Mesodermal cell (in vitro differentiated cells): ENCODE measurements around the gene SPNS2.

ENCODE experiments used
- H3K27ac ChIP-seq: 2 replicates; pipeline ENCODE4 v1.7.0; 2013; ENCODE audit warnings: mild to moderate bottlenecking, low read depth, low read length, moderate library complexity; ENCODE audit not compliant: severe bottlenecking
- H3K36me3 ChIP-seq: 2 replicates; pipeline ENCODE4 v1.7.1; 2013; ENCODE audit warnings: mild to moderate bottlenecking, low read length, moderate library complexity; ENCODE audit not compliant: control insufficient read depth, insufficient read depth
- H3K4me1 ChIP-seq: one replicate; pipeline ENCODE4 v1.7.1; 2013; ENCODE audit warnings: mild to moderate bottlenecking, low read length; ENCODE audit not compliant: insufficient read depth, control insufficient read depth, poor library complexity, severe bottlenecking
- H3K4me3 ChIP-seq: 2 replicates; pipeline ENCODE4 v1.7.0; 2013; ENCODE audit warnings: low read length, control low read depth, mild to moderate bottlenecking; ENCODE audit not compliant: insufficient read depth, poor library complexity, severe bottlenecking; ENCODE audit errors: extremely low read depth
- H3K9me3 ChIP-seq: 2 replicates; pipeline ENCODE4 v1.7.1; 2013; ENCODE audit warnings: mild to moderate bottlenecking, low read length, moderate library complexity; ENCODE audit not compliant: control insufficient read depth
- WGBS, 2 experiments: methylation state at CpG; one replicate each; pipeline ENCODE4 v1.1.5; 2013; ENCODE audit warnings: missing lambda C conversion rate in 2 of 2; ENCODE audit not compliant: insufficient coverage in 2 of 2; 5-methylcytosine and 5-hydroxymethylcytosine counted together

Gene SPNS2

DNA sequence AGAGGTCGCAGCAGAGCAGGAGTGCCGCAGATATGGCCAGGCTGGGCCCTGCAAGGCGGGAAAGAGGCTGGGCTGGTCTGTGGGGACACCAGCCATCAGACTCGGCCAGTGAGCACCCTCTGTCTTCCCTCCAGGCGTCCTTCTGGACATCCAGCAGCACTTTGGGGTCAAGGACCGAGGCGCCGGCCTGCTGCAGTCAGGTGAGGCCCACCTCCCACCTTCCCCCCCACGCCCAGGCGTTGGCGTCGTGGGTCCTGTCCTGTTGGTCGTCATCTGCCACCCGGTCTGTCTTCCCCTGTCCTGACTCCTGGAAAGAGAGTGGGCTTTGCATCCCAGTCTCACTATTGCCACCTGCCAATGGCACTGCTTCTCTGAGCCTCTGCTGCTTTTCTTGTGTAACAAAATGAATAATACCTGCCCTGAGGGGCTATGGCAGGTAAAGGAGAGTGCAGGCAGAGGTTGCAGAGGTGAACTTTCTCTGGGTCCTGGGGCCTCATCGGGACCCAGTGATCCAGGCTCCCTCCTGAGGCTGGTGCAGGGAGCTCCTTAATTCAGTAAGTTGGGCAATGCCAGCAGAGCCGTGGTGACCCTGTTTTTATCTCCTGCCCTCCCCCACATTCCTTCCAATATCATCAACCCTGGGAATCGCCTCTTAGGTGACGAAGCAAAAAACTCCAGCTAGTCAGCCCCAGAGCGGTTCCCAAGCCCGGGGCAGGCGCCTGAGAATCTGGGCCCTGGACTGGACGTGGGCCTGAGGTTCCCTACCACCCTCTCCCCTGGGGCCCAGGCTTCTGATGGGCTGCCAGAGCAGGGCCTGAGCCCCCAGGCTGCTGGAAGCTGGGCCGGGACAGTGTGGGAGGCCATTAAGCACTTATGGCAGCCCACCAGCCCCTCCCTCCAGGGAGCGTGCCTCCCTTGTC, 14.7 kb downstream of the SPNS2 start:
- no peak overlapping the region for H3K4me3 ChIP-seq
- no peaks in the 10 kb centered on the region for H3K36me3 ChIP-seq
- 92 to 93% methylated on average over 24 of the region's 24 CpGs for WGBS, 2 experiments
- no peak overlapping the region for H3K27ac ChIP-seq
- H3K9me3 ChIP-seq: no peaks in the 10 kb centered on the region
- H3K4me1 ChIP-seq: no peaks in the 10 kb centered on the region

- H3K36me3 ChIP-seq: no peaks in the 10 kb centered on the region
- H3K4me1 ChIP-seq: no peaks in the 10 kb centered on the region
- no peak overlapping the region for H3K4me3 ChIP-seq
- 94% methylated on average over 4 to 5 of the region's 7 CpGs for WGBS, 2 experiments
- H3K27ac ChIP-seq: no peak overlapping the region
- no peaks in the 10 kb centered on the region for H3K9me3 ChIP-seq
Measured at GRCh38 chr17:4514206-4514605, 15.5 kb downstream of the SPNS2 start.

- H3K9me3 ChIP-seq: no peaks in the 10 kb centered on the region
- H3K4me3 ChIP-seq: no peak overlapping the region
- no peak overlapping the region for H3K27ac ChIP-seq
- 83 to 95% methylated on average over 6 to 8 of the region's 11 CpGs for WGBS, 2 experiments
- no peaks in the 10 kb centered on the region for H3K4me1 ChIP-seq
- H3K36me3 ChIP-seq: no peaks in the 10 kb centered on the region
Measured at GRCh38 chr17:4514779-4515178, 16.1 kb downstream of the SPNS2 start.

GRCh38 chr17:4515501-4515900, 16.8 kb downstream of the SPNS2 start:
- 93 to 97% methylated on average over 4 to 5 of the region's 5 CpGs for WGBS, 2 experiments
- H3K27ac ChIP-seq: no peak overlapping the region

DNA sequence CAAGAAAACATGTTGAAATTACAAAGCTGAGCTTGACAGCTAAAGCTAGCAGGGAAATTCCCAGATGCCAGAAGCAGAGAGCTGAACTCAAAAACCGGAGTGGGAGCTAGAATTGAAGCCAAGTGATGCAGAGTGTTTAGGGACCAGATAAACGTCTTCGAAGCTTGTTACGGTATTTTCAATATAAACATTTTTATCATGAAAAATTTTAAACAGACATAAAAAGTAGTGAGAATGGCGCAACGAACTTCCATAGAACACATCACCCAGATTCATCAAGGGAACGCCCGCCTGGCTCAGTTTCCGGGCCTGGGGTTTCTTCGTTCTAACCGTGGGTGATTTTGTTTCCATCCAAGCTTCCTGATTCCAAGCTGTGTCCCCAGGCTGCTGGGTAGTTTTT, 18.1 kb downstream of the SPNS2 start:
- H3K4me1 ChIP-seq: no peaks in the 10 kb centered on the region
- WGBS, 2 experiments: 92 to 95% methylated on average over 4 to 11 of the region's 11 CpGs
- no peaks in the 10 kb centered on the region for H3K36me3 ChIP-seq
- H3K9me3 ChIP-seq: no peaks in the 10 kb centered on the region
- no peak overlapping the region for H3K4me3 ChIP-seq
- H3K27ac ChIP-seq: no peak overlapping the region

More at GRCh38 chr17:4515501-4515900, 16.8 kb downstream of the SPNS2 start:
- no peak overlapping the region for H3K4me3 ChIP-seq
- no peaks in the 10 kb centered on the region for H3K4me1 ChIP-seq
- no peaks in the 10 kb centered on the region for H3K36me3 ChIP-seq
- H3K9me3 ChIP-seq: no peaks in the 10 kb centered on the region

GRCh38 chr17:4518901-4519300, 20.2 kb downstream of the SPNS2 start:
- Histone ChIP-seq H3K9me3 (no peaks in the 10 kb centered on the region), H3K36me3 (no peaks in the 10 kb centered on the region), H3K27ac (no peak overlapping the region), H3K4me1 (no peaks in the 10 kb centered on the region), H3K4me3 (no peak overlapping the region)
- 96 to 97% methylated on average over 6 to 7 of the region's 10 CpGs for WGBS, 2 experiments

GRCh38 chr17:4519361-4519788, 20.7 kb downstream of the SPNS2 start:
- 71% methylated on average over 8 to 13 of the region's 14 CpGs for whole genome bisulfite sequencing, 2 experiments
- Histone ChIP-seq H3K4me3 (no peak overlapping the region), H3K9me3 (no peaks in the 10 kb centered on the region), H3K4me1 (no peaks in the 10 kb centered on the region), H3K27ac (no peak overlapping the region), H3K36me3 (no peaks in the 10 kb centered on the region)

GRCh38 chr17:4520060-4520893, 21.6 kb downstream of the SPNS2 start:
- no peaks in the 10 kb centered on the region for H3K9me3 ChIP-seq
- WGBS, 2 experiments: 88 to 94% methylated on average over 11 to 18 of the region's 19 CpGs

DNA sequence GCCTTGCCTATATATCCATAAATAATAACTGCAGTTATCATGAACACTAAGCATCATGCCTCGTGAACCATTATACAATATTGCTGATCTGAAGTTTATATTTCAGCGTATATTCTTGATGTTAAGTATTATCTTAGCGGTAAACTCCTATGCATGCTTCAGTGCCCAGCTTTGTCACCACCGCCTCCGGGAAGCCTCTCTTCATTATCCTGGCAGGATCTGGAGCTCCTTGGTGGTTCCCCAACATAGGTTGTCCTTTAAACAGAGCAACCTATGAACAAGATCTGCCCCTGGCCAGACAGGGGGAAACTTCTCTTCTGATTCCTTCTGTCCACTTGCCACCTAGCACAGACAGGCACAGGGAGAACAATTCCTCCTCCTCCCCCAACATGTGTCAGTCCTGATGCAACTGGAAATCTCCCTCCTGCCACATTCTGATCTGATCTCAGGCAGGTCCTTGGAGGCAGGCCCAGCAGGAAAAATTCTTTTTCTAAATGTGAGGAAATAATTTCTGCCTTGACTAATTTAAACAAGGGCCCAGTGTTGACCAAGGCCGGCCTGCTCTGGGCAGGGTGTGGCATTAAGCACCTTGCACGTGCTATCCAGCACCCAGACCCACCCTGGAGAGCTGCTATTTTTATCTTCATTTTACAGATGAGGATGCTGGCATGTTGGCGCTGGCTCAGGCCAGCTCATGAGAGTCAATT, 22.4 kb downstream of the SPNS2 start:
- Histone ChIP-seq H3K4me1 (no peaks in the 10 kb centered on the region), H3K27ac (no peak overlapping the region), H3K4me3 (no peak overlapping the region), H3K9me3 (no peaks in the 10 kb centered on the region), H3K36me3 (no peaks in the 10 kb centered on the region)
- 93 to 94% methylated on average over 2 to 6 of the region's 8 CpGs for WGBS, 2 experiments

More at GRCh38 chr17:4520060-4520893, 21.6 kb downstream of the SPNS2 start:
- H3K4me3 ChIP-seq: no peak overlapping the region
- no peaks in the 10 kb centered on the region for H3K4me1 ChIP-seq
- H3K27ac ChIP-seq: no peak overlapping the region
- H3K36me3 ChIP-seq: no peaks in the 10 kb centered on the region

GRCh38 chr17:4522661-4523060, 24.0 kb downstream of the SPNS2 start:
- Histone ChIP-seq H3K27ac (no peak overlapping the region), H3K4me3 (no peak overlapping the region), H3K36me3 (no peaks in the 10 kb centered on the region), H3K4me1 (no peaks in the 10 kb centered on the region), H3K9me3 (no peaks in the 10 kb centered on the region)
- 77 to 81% methylated on average over 5 of the region's 6 CpGs for WGBS, 2 experiments
